GM19452 (cell line): ENCODE results near the gene MT1A.

Source experiments
- ATAC-seq: cut with Tn5 transposase; IDR thresholded peaks from one replicate; pipeline ENCODE4 v1.9.1; 2021; ENCODE audit not compliant: unreplicated experiment

The MT1A gene

DNA sequence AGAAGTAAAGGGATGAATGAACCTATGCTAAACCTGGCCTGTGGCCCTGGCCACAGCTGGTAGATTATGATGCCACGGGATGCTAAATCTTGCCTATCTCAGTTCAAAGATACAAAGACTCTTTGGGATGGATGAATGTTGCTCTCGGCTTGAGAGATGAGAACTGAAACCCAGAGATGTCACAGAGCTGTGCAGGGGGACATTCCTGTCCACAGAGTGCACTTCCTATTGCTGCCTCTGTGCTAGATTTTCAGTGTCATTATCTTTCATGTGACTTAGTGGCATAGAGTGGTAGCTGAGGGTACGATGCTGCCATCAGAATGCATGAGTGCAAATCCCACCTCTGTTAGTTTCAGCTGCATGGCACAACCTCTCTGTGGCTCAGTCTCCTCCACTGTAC, 8.3 kb upstream of the MT1A start:
- ATAC-seq: peak; percentile 85

DNA sequence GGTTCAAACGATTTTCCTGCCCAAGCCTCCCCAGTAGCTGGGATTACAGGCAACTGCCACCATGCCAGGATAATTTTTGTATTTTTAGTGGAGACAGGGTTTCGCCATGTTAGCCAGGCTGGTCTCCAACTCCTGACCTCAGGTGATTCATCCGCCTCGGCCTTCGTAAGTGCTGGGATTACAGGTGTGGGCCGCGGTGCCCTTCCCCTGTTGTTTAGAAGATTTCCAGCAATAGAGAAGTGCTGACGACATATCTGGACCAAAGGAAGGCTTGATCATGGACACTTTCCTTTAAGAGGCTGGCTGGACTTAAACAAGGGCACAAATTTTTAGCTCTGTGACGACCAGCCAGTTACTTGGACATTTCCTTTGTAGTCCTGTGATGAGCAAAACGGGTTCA, 7.3 kb upstream of the MT1A start:
- no peak for ATAC-seq

GRCh38 chr16:56631832-56632155, 6.7 kb upstream of the MT1A start:
- no peak for ATAC-seq

- no peak for ATAC-seq
Measured at GRCh38 chr16:56632156-56632847, 6.2 kb upstream of the MT1A start, which contains the start of gene MT1M. TSS of gene MT1M (plus strand) at chr16:56632659. CDS start at chr16:56632732, 73 bp downstream.

- no peak for ATAC-seq
Measured at GRCh38 chr16:56632848-56633365, 5.6 kb upstream of the MT1A start.

- ATAC-seq: no peak
Measured at GRCh38 chr16:56633535-56633934, 4.9 kb upstream of the MT1A start.

DNA sequence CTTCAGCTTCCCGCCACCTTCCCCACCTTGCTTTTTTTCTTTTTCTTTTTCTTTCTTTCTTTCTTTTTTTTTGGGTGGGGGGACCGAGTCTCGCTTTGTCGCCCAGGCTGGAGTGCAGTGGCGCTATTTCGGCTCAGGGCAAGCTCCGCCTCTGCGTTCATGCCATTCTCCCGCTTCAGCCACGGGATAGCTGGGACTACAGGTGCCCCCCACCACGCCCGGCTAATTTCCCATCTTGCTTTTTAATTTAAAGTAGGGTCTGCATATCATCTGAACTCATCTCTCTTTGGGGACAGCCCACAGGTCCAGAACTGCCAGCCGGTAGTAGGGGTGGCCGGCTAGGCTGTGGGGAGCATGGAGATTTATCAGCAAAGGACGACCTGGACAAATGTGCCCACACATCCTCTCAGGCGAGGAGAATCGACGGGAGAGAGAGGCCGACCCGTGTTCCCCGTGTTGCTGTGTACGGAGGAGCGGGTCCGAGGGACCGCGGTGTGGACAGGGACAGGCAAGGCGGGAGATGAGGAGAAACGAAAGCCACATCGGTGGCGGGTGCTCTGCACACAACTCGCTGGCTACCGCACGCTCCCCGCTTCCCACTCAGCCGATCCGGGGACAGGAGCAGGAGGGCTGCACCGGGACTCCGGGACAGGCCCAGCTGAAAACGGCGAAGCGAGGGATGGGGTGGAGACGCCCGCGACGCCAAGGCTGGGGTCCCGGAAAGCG, 3.6 kb upstream of the MT1A start:
- no peak for ATAC-seq

GRCh38 chr16:56635441-56635967, 3.0 kb upstream of the MT1A start:
- no peak for ATAC-seq

- no peak for ATAC-seq
Measured at GRCh38 chr16:56636616-56637413, 1.7 kb upstream of the MT1A start.

- ATAC-seq: no peak
Measured at GRCh38 chr16:56639045-56639444, 579 bp downstream of the MT1A start.

DNA sequence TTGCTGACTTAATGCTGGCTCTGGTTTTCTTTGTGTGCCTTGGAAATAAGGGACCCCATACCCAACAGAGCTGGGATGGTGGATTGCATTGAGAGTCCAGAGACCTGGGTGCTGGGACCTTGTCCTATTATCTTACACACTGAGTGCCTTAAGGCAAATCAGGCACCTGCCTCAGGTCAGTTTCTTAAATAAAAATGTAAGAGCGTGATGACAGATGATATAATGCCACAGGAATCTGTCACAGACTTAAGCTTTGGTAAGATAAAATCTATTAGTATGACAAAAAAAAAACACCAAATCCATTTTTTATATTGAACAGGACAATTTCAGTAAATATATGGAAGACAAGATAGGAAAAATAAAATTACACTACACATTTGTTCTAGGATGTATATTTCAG, 1.6 kb downstream of the MT1A start:
- no peak for ATAC-seq

DNA sequence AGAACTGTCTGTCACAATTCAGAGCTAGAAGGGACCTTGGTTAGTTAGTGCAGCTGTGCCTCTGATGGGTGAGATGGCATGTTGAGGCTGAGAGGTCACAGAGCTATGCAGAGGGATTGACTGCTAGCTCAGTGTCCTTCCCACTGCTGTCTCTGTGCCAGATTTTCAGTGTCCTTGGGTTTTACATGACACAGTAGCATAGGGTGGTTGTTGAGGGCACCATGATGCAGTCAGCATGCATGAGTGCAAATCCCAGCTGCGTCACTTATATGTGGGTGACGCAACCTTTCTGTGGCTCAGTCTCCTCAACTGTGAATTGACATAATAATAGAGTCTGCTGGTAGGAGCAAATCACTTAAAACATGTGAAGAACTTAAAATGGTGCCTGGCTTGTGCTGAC, 2.7 kb downstream of the MT1A start:
- no peak for ATAC-seq

DNA sequence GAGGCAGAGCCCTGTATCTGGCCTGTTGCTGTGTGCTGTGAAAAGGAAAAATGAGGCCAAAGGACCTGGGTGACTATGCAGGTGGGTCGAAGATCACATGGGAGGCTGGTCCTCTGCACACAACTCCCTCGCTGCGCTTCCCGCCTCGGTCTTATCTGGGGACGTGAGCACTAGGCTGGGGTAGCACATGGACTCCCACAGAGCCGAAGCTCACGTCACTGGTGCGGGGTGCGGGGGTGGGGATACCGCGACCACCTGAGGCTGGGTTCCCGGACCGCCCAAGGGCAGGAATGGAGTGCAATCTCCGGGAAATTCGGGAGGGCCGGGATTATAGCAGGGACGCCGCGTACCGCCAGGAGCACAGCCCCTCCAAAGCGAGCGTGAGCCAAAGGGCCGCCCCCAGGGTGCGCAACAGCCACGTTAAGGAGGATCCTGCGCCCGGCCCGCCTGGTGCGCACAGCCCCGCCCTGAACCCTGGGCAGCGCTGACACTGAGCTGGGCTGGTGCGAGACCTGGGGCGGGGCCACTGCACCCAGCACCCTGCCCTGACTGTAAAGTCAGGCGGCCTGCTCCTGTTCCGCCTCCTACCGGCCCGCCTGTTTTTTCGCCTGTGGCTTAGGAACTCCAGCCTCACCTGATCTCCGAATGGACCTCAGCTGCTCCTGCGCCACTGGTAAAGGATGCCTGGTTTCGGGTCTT, 4.8 kb downstream of the MT1A start:
- no peak for ATAC-seq

DNA sequence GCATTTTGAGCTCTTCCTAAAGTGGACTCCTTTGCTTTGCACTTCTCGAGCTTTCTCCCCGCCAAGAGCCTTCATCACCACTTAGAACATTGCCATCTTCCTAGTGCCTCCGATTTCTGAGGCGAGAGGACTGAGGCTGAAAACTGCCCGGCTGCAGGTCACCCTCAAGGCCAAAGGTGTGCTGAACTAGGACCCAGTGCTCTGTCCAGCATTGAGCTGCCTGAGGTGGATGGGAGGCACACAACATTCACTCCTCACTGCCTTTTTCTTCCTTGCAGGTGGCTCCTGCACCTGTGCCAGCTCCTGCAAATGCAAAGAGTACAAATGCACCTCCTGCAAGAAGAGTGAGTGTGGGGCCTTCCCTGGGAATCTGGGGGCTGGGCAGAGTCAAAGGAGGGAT, 5.4 kb downstream of the MT1A start:
- no peak for ATAC-seq

GRCh38 chr16:56645311-56645710, 6.8 kb downstream of the MT1A start:
- no peak for ATAC-seq

GRCh38 chr16:56645838-56646237, 7.4 kb downstream of the MT1A start:
- ATAC-seq: no peak

GRCh38 chr16:56647641-56648431, 9.4 kb downstream of the MT1A start:
- ATAC-seq: no peak

DNA sequence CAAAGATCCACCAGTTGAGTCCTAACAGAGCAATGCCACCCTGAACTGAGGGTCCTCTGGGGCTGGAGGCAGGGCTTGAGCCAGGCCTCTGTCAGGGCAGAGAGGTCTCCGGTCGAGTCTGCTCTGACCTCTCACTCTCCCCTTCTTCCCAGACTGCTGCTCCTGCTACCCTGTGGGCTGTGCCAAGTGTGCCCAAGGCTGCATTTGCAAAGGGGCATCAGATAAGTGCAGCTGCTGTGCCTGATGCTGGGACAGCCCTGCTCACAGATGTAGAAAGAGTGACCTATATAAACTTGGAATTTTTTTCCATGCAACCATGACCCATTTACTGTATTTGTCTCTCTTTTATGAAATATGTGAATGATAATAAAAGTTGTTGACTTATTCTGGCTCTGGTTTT, 10.8 kb downstream of the MT1A start:
- ATAC-seq: no peak

DNA sequence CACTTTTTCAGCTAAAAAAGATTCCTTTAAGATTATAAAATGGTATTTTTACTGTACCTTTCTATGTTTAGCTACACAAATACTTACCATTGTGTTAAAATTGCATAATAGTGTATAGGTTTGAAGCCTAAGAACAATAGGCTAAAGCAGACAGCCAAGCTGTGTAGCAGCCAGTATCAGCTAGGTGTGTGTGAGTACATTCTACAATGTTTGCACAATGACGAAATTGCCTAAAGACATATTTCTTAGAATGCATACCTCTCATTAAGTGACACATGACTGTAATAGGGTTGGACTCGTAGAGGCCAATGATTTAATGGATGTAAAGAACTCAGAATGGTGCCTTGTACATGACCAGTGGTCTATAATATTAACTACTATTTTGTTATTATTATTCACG, 11.4 kb downstream of the MT1A start:
- ATAC-seq: no peak

GRCh38 chr16:56651586-56651985, 13.1 kb downstream of the MT1A start, which contains the start of gene MT1B:
TSS of gene MT1B (plus strand) at chr16:56651886. CDS start at chr16:56651954, 68 bp downstream.
- no peak for ATAC-seq
